ENCODE measurements around the gene TMEM259. TPM values are rescaled to one million over a fixed set of nuclear protein-coding genes. Genes with fewer than 3 reads are reported as not detected.

The TMEM259 gene
- total RNA-seq, 2 experiments from 2014 or later = 388 to 390 TPM

GRCh38 chr19:974564-975257 is 46.2 kb downstream of the TMEM259 start:
- Histone ChIP-seq H3K4me3 (ENCODE audit: low read length) (no peak overlapping the region), H3K27ac (ENCODE audit: low read depth in 1 of 2, low read length in 2 of 2) (no peak overlapping the region), H3K4me1 (ENCODE audit: insufficient read depth, low read length) (no peaks in the 10 kb centered on the region), H3K27me3 (ENCODE audit: control insufficient read depth in 1 of 2, insufficient read depth in 2 of 2, low read length in 2 of 2) (no peaks in the 10 kb centered on the region), H3K9me3 (ENCODE audit: control insufficient read depth in 1 of 2, insufficient read depth in 1 of 2, low read length in 2 of 2) (peaks cover 8 to 21% of the 10 kb centered on the region in 2 experiments), H3K36me3 (ENCODE audit: insufficient read depth, low read length) (peaks cover 13% of the 10 kb centered on the region)
- ChIA-PET CTCF (no interaction called here), POLR2A (no interaction called here)
- no peak overlapping the region for H3K4me3 Mint-ChIP-seq
- ATAC-seq (ENCODE audit: poor library complexity) = no peak
- no peak for DNase-seq
- H3K27ac Mint-ChIP-seq = no peak overlapping the region
- intact Hi-C loops (cut with DNase I, micrococcal nuclease) = no loop called here
- peaks cover 16% of the 10 kb centered on the region for H3K36me3 Mint-ChIP-seq (ENCODE audit: low read depth)
- H3K27me3 Mint-ChIP-seq = no peaks in the 10 kb centered on the region
- no peaks in the 10 kb centered on the region for H3K4me1 Mint-ChIP-seq (ENCODE audit: low read depth)
- TF ChIP-seq, protein P1, sequence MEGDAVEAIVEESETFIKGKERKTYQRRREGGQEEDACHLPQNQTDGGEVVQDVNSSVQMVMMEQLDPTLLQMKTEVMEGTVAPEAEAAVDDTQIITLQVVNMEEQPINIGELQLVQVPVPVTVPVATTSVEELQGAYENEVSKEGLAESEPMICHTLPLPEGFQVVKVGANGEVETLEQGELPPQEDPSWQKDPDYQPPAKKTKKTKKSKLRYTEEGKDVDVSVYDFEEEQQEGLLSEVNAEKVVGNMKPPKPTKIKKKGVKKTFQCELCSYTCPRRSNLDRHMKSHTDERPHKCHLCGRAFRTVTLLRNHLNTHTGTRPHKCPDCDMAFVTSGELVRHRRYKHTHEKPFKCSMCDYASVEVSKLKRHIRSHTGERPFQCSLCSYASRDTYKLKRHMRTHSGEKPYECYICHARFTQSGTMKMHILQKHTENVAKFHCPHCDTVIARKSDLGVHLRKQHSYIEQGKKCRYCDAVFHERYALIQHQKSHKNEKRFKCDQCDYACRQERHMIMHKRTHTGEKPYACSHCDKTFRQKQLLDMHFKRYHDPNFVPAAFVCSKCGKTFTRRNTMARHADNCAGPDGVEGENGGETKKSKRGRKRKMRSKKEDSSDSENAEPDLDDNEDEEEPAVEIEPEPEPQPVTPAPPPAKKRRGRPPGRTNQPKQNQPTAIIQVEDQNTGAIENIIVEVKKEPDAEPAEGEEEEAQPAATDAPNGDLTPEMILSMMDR (IDR thresholded peaks at IDR 0.05) = no peak
- no peaks in the 10 kb centered on the region for H3K9me3 Mint-ChIP-seq

DNA sequence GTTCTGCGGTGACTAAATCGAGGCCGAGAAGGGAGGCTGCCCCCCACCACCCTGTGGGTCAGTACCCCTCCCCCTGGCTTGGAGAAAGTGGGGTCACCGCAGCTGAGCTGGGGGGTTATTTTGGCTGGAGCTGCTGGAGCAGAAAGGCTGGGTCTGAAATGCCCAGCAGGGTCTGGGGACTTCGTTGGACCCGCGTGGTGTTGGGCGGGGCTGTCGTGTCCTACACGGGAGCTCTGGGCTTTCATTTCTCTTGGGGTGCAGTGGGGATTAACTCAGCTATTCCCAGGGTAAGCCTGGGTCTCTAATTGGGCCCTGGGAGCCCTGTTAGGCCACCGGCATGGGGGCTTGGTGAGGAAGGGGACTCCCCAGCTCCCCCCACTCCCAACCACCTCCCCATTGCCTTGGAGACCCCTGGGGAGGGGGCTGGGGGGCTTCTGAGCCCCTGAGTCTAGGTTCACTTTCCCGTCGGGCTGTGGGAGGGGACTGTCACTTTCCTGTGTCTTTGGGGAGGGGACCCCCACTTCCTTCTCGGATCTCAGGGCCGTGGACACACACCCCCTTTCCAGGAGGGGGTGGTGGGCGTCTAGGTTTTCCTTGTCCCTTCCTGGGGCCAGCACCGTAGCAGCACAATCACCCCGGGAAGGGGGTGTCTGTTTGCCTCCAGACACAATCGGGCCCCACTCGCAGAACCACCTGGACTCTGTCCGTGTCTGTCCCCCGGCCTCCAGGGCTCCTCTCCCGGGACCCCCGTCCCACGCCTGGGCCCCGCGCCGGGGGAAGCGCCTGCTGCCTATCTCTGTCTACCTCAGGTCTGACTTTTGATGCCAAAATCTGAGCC is 47.0 kb downstream of the TMEM259 start:
- POLR2A ChIA-PET = no interaction called here
- TF ChIP-seq, protein P1 (IDR thresholded peaks at IDR 0.05) = no peak
- H3K27me3 ChIP-seq (ENCODE audit: control insufficient read depth in 1 of 2, insufficient read depth in 2 of 2, low read length in 2 of 2) = no peaks in the 10 kb centered on the region
- H3K4me1 ChIP-seq (ENCODE audit: insufficient read depth, low read length) = no peaks in the 10 kb centered on the region
- Mint-ChIP-seq H3K9me3 (no peaks in the 10 kb centered on the region), H3K4me1 (ENCODE audit: low read depth) (no peaks in the 10 kb centered on the region), H3K36me3 (ENCODE audit: low read depth) (peaks cover 19% of the 10 kb centered on the region), H3K27me3 (no peaks in the 10 kb centered on the region), H3K27ac (no peak overlapping the region), H3K4me3 (no peak overlapping the region)
- ATAC-seq (ENCODE audit: poor library complexity) (no peak), DNase-seq (no peak)
- peaks cover 8 to 21% of the 10 kb centered on the region in 2 experiments for H3K9me3 ChIP-seq (ENCODE audit: control insufficient read depth in 1 of 2, insufficient read depth in 1 of 2, low read length in 2 of 2)
- CTCF ChIA-PET = no interaction called here
- H3K4me3 ChIP-seq (ENCODE audit: low read length) = no peak overlapping the region
- H3K27ac ChIP-seq (ENCODE audit: low read depth in 1 of 2, low read length in 2 of 2) = no peak overlapping the region
- intact Hi-C loops (cut with DNase I, micrococcal nuclease) = no loop called here
- peaks cover 13% of the 10 kb centered on the region for H3K36me3 ChIP-seq (ENCODE audit: insufficient read depth, low read length)

GRCh38 chr19:972281-972680 is 48.6 kb downstream of the TMEM259 start:
- H3K4me3 ChIP-seq (ENCODE audit: low read length) = no peak overlapping the region
- DNase-seq (no peak), ATAC-seq (ENCODE audit: poor library complexity) (no peak)
- Mint-ChIP-seq H3K27ac (no peak overlapping the region), H3K36me3 (ENCODE audit: low read depth) (peaks cover 30% of the 10 kb centered on the region), H3K4me3 (no peak overlapping the region), H3K27me3 (no peaks in the 10 kb centered on the region), H3K9me3 (no peaks in the 10 kb centered on the region), H3K4me1 (ENCODE audit: low read depth) (no peaks in the 10 kb centered on the region)
- intact Hi-C loops (cut with DNase I, micrococcal nuclease) = no loop called here
- H3K27me3 ChIP-seq (ENCODE audit: control insufficient read depth in 1 of 2, insufficient read depth in 2 of 2, low read length in 2 of 2) = no peaks in the 10 kb centered on the region
- no peaks in the 10 kb centered on the region for H3K4me1 ChIP-seq (ENCODE audit: insufficient read depth, low read length)
- TF ChIP-seq, protein P1 (IDR thresholded peaks at IDR 0.05) = no peak
- ChIA-PET POLR2A (no interaction called here), CTCF (interaction anchor here (0.6 kb wide), 1 partner anchor 150 kb away, joined by 3 read pairs; no protein-coding TSS in a partner anchor)
- peaks cover 8 to 21% of the 10 kb centered on the region in 2 experiments for H3K9me3 ChIP-seq (ENCODE audit: control insufficient read depth in 1 of 2, insufficient read depth in 1 of 2, low read length in 2 of 2)
- H3K36me3 ChIP-seq (ENCODE audit: insufficient read depth, low read length) = peaks cover 17% of the 10 kb centered on the region
- H3K27ac ChIP-seq (ENCODE audit: low read depth in 1 of 2, low read length in 2 of 2) = no peak overlapping the region

All from CD4-positive, alpha-beta T cell (primary cell).